Amniotic epithelial cell (primary cell): Measurements from ENCODE around the gene TMEM217.

ENCODE experiments used
- DNase-seq: peaks from one replicate; pipeline ENCODE4 v3.0.0-alpha.2; 2010; ENCODE audit warnings: low read depth

The TMEM217 gene

GRCh38 chr6:37243816-37244370, 14.1 kb downstream of the TMEM217 start:
- no peak for DNase-seq

GRCh38 chr6:37243131-37243815, 14.7 kb downstream of the TMEM217 start:
- DNase-seq, result no peak

- peak; percentile 99 for DNase-seq
Observed at GRCh38 chr6:37242429-37243052, 15.4 kb downstream of the TMEM217 start.

GRCh38 chr6:37241775-37242428, 16.0 kb downstream of the TMEM217 start:
- peak; percentile 10 for DNase-seq

- no peak for DNase-seq
Observed at GRCh38 chr6:37241131-37241530, 16.8 kb downstream of the TMEM217 start.

GRCh38 chr6:37239950-37240713, 17.8 kb downstream of the TMEM217 start:
- peak; percentile 99 for DNase-seq

- peak; percentile 85 for DNase-seq
Observed at GRCh38 chr6:37239526-37239925, 18.4 kb downstream of the TMEM217 start.

GRCh38 chr6:37238381-37238780, 19.6 kb downstream of the TMEM217 start:
- DNase-seq, result no peak

- DNase-seq, result no peak
Observed at GRCh38 chr6:37237789-37238188, 20.2 kb downstream of the TMEM217 start.

- peak; percentile 12 for DNase-seq
Observed at GRCh38 chr6:37236921-37237320, 21.0 kb downstream of the TMEM217 start.

GRCh38 chr6:37233541-37233940, 24.4 kb downstream of the TMEM217 start:
- no peak for DNase-seq

GRCh38 chr6:37232430-37233017, 25.4 kb downstream of the TMEM217 start:
- no peak for DNase-seq

- no peak for DNase-seq
Observed at GRCh38 chr6:37230104-37230503, 27.8 kb downstream of the TMEM217 start.

GRCh38 chr6:37225350-37226169, 32.4 kb downstream of the TMEM217 start:
- no peak for DNase-seq

- DNase-seq, result no peak
Observed at GRCh38 chr6:37222992-37223391, 35.0 kb downstream of the TMEM217 start.

GRCh38 chr6:37222125-37222967, 35.6 kb downstream of the TMEM217 start:
- DNase-seq, result peak; percentile 82

- peak; percentile 23 for DNase-seq
Observed at GRCh38 chr6:37221585-37222124, 36.3 kb downstream of the TMEM217 start.

GRCh38 chr6:37218511-37218910, 39.4 kb downstream of the TMEM217 start:
- DNase-seq, result no peak

GRCh38 chr6:37218061-37218460, 39.9 kb downstream of the TMEM217 start:
- DNase-seq, result no peak

- DNase-seq, result no peak
Observed at GRCh38 chr6:37212268-37212667, 45.7 kb downstream of the TMEM217 start.
